Activated CD4-positive, alpha-beta T cell treated with anti-CD3 and anti-CD28 coated beads, Interleukin-2, amount 10 ng/mL, durations not matched to agents 24 days and 14 days (primary cell): ENCODE results near the gene IRF2. TPM values are rescaled to one million over a fixed set of nuclear protein-coding genes. Genes with fewer than 3 reads are reported as not detected.

Source experiments
- DNase-seq: peaks from one replicate; pipeline ENCODE4 v3.0.0; 2022
- H3K27ac Mint-ChIP-seq: one replicate; pipeline ENCODE4 v1.8.0; 2022; ENCODE audit warnings: mild to moderate bottlenecking, mixed read lengths
- H3K27me3 Mint-ChIP-seq: one replicate; pipeline ENCODE4 v1.8.0; 2022; ENCODE audit warnings: mixed read lengths
- H3K36me3 Mint-ChIP-seq: one replicate; pipeline ENCODE4 v1.8.0; 2022; ENCODE audit warnings: low read depth, mild to moderate bottlenecking, mixed read lengths
- H3K4me1 Mint-ChIP-seq: one replicate; pipeline ENCODE4 v1.8.0; 2021; ENCODE audit warnings: mixed read lengths
- H3K4me3 Mint-ChIP-seq: one replicate; pipeline ENCODE4 v1.8.0; 2022; ENCODE audit warnings: mild to moderate bottlenecking, moderate library complexity, mixed read lengths
- H3K9me3 Mint-ChIP-seq: one replicate; pipeline ENCODE4 v1.8.0; 2021; ENCODE audit warnings: mixed read lengths
- intact Hi-C: fragments of 100-400 bp; cut with micrococcal nuclease; formaldehyde crosslinking; loops from one replicate; pipeline ENCODE4 v1.15.1; 2023
- total RNA-seq: library from RNA; stranded (reverse); gene quantifications from 2 replicates; pipeline ENCODE4 v1.2.3, GENCODE V29; 2022

IRF2 gene
- total RNA-seq, 1 donor from 2014 or later: 48.7 TPM

DNA sequence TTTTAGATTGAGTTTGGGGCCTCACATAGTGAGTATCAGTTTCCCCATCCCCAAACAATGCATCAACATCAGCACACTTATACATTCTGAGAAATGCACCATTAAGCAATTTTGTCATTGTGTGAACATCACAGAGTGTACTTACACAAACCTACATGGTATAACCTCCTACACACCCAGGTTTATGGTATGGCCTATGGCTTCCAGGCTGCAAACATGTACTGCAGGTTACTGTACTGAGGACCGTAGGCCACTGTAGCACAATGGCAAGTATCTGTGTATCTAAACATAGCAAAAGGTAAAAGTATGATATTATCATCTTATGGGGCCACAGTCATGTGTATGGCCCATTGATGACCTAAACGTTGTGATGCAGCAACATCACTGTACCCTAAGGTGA lies 7.7 kb downstream of the IRF2 start:
- Mint-ChIP-seq H3K4me1 (peaks cover 47% of the 10 kb centered on the region), H3K4me3 (no peak overlapping the region), H3K9me3 (no peaks in the 10 kb centered on the region), H3K27me3 (no peaks in the 10 kb centered on the region), H3K36me3 (peaks cover 40% of the 10 kb centered on the region), H3K27ac (no peak overlapping the region)
- DNase-seq: no peak
- intact Hi-C loops: no loop called here

DNA sequence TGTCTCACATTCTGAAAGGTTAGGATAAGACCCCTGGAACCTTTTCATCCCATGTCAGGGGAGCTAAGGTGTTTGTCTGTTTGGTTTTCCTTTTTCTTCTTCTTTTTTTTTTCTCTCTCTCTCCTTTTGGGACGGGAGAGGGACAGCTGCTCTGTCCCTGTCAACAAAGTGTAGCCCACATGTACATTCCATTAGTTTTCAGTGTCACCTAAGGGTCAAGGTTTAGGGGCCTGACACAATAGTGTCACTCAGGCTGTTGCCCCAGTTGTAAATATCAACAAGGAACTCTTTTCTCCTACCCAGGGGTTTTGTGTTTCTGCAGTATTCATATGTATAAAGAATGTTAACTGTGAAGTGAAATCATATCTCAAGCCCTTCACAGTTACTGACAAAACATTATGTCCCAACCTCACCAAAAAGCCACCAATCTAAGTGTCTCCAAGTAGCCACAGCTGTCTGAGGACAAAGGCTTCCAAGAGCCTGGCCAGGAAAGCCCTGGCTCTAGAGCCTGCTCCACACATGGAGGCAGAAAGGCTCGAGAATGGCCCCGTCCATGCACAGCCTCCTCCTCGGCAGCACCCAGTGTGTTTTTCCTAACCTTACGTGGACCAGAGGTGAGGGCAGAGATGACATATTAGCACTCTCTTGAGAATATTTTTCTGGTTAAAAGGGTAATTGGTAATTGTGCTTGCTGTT lies 9.4 kb downstream of the IRF2 start:
- no peak for DNase-seq
- Mint-ChIP-seq H3K36me3 (peaks cover 42% of the 10 kb centered on the region), H3K4me3 (no peak overlapping the region), H3K4me1 (peaks cover 56% of the 10 kb centered on the region), H3K27ac (no peak overlapping the region), H3K27me3 (no peaks in the 10 kb centered on the region), H3K9me3 (no peaks in the 10 kb centered on the region)
- intact Hi-C loops: no loop called here

DNA sequence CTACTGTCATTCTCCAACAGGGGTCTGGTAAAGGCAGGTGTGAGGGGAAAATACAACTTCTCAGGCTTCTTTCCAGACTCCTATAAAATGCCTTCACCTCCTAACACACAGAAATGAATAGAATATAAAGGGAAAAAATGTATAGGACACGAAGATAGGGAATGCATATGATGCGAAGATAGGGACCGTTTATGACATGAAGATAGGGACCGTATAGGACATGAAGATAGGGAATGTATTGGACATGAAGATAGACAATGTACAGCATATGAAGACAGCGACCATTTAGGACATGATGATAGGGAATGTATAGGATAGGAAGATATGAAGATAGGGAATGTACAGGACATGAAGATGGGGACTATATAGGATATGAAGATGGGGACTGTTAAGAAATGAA lies 10.5 kb downstream of the IRF2 start:
- Mint-ChIP-seq H3K4me3 (no peak overlapping the region), H3K9me3 (no peaks in the 10 kb centered on the region), H3K27ac (no peak overlapping the region), H3K27me3 (no peaks in the 10 kb centered on the region), H3K4me1 (peaks cover 59% of the 10 kb centered on the region), H3K36me3 (peaks cover 41% of the 10 kb centered on the region)
- no peak for DNase-seq
- intact Hi-C loops: no loop called here

DNA sequence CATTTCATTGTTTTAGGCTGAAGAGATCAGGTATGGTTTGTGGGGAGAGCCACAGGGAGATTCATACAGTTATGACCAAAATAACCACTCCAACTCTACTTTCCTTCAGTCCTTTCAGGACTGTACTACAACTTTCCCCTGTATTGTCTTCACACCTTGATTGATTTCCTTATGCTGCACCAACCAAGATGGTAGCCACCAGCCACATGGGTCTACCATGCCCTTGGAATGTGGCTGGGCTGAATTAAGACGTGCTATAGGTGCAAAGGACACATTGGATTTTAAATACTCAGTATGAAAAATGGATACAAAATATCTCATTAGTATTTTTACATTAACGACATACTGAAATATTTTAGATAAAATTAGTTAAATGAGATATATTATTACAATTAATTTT lies 11.2 kb downstream of the IRF2 start:
- no peak for DNase-seq
- Mint-ChIP-seq H3K4me1 (peaks cover 63% of the 10 kb centered on the region), H3K27me3 (no peaks in the 10 kb centered on the region), H3K27ac (no peak overlapping the region), H3K4me3 (no peak overlapping the region), H3K9me3 (no peaks in the 10 kb centered on the region), H3K36me3 (peaks cover 39% of the 10 kb centered on the region)
- intact Hi-C loops: no loop called here

DNA sequence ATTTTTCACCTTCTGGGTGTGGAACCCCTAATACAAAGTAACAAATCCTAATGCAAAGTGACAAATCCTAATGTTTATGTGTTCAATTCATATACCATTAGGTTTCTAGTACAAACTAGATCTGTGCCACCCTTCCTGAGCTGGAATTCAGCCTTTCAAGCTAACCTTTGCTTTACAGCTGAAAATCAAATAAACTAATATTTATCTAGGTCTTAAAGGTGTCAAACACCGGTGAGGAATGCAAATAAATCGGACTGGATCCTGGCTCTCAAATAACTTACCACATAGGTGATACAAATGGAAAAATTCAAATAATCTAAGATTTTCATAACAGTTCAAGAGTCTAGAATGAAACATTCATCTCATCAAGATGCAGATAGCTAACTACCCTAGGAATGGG lies 11.6 kb downstream of the IRF2 start:
- H3K4me3 Mint-ChIP-seq: no peak overlapping the region
- intact Hi-C loops: no loop called here
- no peak for DNase-seq

DNA sequence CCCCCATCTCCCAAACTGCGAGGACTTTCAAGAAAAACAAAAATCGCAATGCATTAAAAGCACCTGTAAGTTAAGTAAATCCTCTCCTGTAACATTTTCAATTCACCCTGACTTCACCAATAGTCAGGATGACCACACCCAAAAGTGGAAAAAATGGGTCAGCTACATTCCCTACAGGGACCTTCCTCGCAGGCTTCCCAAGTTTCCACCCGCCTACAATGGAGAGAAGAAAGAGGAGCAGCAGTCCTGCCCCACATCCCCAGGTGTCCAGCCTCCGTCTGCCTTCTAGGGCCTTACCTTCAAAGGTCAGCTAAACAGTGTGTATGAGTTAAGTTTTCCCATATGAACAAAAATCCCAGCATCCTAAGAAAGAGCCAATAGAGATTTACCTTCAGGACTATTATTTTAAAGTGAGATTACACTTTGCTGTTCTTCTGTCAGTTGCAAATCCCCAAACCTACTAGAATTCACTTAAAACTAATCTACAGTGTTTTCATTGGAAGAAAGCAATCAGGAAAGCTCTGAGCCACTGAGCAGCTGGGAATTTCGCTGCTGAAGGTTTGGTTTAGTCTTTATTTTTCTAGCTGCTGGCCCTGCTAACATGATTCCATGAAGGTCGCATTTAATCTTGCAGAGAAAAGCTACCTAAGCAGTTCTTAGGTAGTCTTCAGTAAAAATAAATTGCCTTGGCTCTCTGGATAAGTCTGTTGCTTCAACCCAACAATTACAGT lies 12.5 kb downstream of the IRF2 start:
- no peak for DNase-seq
- Mint-ChIP-seq H3K36me3 (peaks cover 42% of the 10 kb centered on the region), H3K4me3 (no peak overlapping the region), H3K9me3 (no peaks in the 10 kb centered on the region), H3K27ac (peak overlapping the region; percentile 74), H3K4me1 (peaks cover 60% of the 10 kb centered on the region), H3K27me3 (no peaks in the 10 kb centered on the region)
- intact Hi-C loops: no loop called here

More for the DNA sequence above, 11.6 kb downstream of the IRF2 start:
- H3K9me3 Mint-ChIP-seq: no peaks in the 10 kb centered on the region
- peaks cover 64% of the 10 kb centered on the region for H3K4me1 Mint-ChIP-seq
- H3K27me3 Mint-ChIP-seq: no peaks in the 10 kb centered on the region
- no peak overlapping the region for H3K27ac Mint-ChIP-seq
- H3K36me3 Mint-ChIP-seq: peaks cover 43% of the 10 kb centered on the region

DNA sequence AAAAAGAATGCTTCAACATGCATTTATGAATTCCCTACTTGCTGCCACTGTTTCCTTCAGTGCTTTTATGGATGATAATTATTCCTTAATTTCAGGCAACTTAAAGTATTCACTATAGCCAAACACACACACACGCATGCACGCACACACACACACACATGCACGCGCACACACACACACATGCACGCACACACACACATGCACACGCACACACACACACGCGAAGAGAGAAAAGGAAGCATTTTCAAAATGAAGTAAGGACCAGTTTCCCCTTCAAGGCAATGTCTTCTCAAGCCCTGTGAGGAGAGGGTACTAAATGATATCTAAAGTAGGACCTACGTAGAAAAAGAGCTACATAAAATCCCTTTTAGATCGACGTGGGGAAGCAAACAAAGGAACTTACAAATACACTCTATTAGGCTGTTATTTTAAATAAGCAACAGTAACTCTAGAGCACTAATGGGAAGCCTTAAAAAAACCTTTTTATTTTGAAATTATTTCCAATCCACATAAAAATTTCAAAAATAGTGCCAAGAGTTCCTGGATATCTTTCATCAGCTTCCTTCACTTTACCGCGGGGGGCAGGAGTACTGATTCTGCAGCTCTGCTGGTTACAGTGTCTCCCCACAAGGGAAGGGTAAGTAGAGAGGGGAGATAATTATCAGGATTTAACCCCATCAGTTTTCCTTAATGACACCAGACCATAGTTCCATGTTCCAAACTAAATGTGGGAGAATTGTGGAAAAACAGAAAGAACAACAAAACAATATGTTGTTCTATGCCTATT lies 13.7 kb downstream of the IRF2 start:
- Mint-ChIP-seq H3K9me3 (no peaks in the 10 kb centered on the region), H3K27me3 (no peaks in the 10 kb centered on the region), H3K4me1 (peaks cover 64% of the 10 kb centered on the region), H3K4me3 (peak overlapping the region; percentile 42), H3K36me3 (peaks cover 49% of the 10 kb centered on the region), H3K27ac (no peak overlapping the region)
- intact Hi-C loops: no loop called here
- DNase-seq: no peak

DNA sequence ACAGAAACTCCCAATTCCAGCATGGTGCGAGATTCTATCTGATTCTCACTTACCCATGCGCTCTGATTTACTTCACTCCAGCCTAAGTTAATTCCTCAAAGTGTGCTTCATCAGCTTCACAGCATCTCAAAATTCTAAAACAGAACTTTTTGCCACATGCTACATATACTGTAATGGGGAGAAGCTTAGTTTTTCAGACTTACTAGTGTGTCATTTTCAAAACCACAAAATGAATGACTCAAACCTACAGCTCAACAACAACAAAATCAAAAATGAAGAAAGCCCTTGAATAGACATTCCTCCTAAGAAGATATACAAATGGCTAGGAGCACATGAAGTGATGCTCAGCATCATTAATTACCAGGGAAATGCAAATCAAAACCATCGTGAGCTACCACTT lies 14.9 kb downstream of the IRF2 start:
- H3K4me1 Mint-ChIP-seq: peaks cover 61% of the 10 kb centered on the region
- no peaks in the 10 kb centered on the region for H3K9me3 Mint-ChIP-seq
- DNase-seq: no peak
- peaks cover 44% of the 10 kb centered on the region for H3K36me3 Mint-ChIP-seq
- intact Hi-C loops: loop anchor here (1.0 to 2.0 kb wide), 3 partner anchors 13 to 195 kb away; no protein-coding TSS in a partner anchor
- H3K4me3 Mint-ChIP-seq: peak overlapping the region; percentile 46
- peak overlapping the region; percentile 87 for H3K27ac Mint-ChIP-seq
- no peaks in the 10 kb centered on the region for H3K27me3 Mint-ChIP-seq

DNA sequence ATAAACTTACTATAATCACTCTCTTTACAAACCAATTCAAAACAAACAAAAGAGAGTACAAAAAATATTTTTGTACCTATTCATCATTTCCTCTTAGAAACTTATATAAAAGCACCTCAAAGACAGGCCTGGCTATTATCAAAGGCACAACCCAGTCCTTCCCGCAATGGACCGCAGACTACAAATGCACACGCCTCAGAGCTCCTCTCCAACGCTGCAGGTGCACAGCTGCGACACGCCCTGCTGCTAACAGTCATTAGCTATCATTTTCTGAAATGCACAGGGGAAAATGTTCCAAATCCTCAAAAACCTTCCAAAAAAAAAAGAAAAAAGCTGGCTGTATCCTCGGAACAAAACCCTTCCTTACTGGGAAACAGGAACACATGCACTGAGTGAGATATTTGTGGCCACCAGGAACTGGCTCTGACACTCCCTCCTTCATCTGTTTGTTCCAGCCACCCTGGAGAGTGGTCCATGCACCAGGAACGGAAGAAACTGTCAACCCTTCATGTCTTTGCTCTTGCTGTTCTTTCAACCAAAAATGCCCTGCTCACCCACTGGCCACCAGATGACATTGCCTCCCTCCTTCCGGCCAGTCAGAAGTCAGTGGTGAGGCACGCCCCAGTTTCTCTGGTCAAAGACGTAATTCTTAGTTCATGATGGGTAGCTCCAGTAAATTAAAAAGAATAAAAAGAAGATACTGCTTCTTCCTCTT lies 16.7 kb downstream of the IRF2 start:
- peaks cover 37% of the 10 kb centered on the region for H3K36me3 Mint-ChIP-seq
- peaks cover 60% of the 10 kb centered on the region for H3K4me1 Mint-ChIP-seq
- H3K4me3 Mint-ChIP-seq: no peak overlapping the region
- no peaks in the 10 kb centered on the region for H3K27me3 Mint-ChIP-seq
- peak overlapping the region; percentile 18 for H3K27ac Mint-ChIP-seq
- DNase-seq: no peak
- no peaks in the 10 kb centered on the region for H3K9me3 Mint-ChIP-seq
- intact Hi-C loops: loop anchor here (2.0 kb wide), 2 partner anchors 37 to 193 kb away; no protein-coding TSS in a partner anchor

DNA sequence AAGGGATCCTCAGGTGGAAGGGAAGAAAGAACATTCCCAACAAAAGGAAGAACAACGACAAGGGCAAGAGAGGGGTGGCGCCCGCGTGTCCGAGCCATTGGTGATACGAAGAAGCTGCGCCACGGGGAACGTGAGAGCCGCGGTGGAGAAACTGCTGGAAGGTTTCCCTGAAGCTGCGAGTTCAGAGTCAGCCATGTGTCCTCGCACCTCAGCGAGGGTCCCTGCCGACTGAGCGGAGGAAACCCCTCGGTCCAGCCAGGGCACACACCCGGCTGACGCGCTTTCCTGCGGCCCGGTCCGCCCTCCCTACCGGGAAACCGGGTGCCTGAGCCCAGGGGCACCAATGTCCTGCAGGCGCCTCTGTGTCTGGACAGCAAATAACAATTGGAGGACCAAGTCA lies 18.0 kb downstream of the IRF2 start:
- Mint-ChIP-seq H3K27me3 (no peaks in the 10 kb centered on the region), H3K4me1 (peaks cover 58% of the 10 kb centered on the region), H3K36me3 (peaks cover 38% of the 10 kb centered on the region), H3K4me3 (no peak overlapping the region), H3K27ac (peak overlapping the region; percentile 32), H3K9me3 (no peaks in the 10 kb centered on the region)
- no peak for DNase-seq
- intact Hi-C loops: no loop called here

DNA sequence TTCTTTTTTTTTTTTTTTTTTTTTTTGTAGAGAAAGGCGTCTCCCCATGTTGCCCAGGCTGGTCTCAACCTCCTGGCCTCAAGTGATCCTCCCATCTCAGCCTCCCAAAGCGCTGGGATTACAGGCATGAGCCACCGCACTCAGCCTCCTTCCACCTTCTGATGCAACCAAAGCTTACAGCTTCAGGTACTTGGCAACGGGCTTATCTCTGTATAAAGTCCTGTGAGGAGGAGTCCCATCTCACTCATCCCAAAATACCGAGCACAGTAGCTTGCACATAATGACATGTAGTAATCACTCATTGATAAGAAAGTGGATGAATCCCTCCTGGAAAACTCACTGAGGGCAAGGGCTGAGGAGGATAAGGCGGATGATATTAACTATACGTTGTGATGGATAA lies 19.1 kb downstream of the IRF2 start:
- no peak overlapping the region for H3K27ac Mint-ChIP-seq
- peaks cover 36% of the 10 kb centered on the region for H3K36me3 Mint-ChIP-seq
- no peak for DNase-seq
- no peak overlapping the region for H3K4me3 Mint-ChIP-seq
- intact Hi-C loops: no loop called here
- H3K27me3 Mint-ChIP-seq: no peaks in the 10 kb centered on the region
- peaks cover 54% of the 10 kb centered on the region for H3K4me1 Mint-ChIP-seq
- no peaks in the 10 kb centered on the region for H3K9me3 Mint-ChIP-seq

DNA sequence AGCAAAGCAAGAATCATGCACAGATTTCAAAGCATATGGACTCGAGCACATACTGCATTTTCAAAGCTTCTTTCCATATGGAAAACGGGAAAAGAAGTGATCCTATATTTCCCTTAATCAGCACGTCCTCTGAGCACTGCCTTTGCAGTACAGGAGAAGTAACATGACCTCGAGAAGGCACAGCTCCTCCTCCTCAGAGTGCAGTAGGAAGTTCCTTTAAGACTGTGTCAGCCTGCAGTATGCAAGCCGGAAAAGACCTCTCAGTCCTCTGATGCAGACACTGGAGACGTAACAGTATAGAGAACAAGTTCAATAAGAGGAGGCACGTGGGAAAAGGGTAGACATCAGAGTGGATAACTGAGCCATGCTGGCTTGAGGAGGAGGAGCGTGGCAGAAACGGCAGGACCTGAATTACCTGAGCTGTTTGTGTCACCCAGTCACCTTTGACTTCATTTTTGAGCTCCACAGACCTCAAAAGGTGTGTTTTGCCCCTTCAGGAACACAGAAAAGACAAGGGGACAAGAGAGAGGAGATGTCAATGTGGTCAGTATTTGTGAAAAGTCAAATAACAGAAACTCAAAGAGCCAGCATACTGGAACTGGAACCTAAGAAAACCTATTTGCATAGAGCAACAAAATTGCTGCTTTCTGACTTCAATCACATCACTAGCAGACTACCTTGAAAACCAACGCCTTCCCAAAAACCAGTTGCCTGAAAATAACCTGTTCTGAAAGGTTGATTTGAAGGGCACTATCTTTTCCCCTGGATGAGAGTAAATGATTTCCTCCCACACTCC lies 20.8 kb downstream of the IRF2 start:
- peak overlapping the region; percentile 73 for H3K4me3 Mint-ChIP-seq
- intact Hi-C loops: no loop called here
- H3K36me3 Mint-ChIP-seq: peaks cover 42% of the 10 kb centered on the region
- H3K27ac Mint-ChIP-seq: peak overlapping the region; percentile 86
- H3K9me3 Mint-ChIP-seq: no peaks in the 10 kb centered on the region
- DNase-seq: peak; percentile 84
- peaks cover 52% of the 10 kb centered on the region for H3K4me1 Mint-ChIP-seq
- no peaks in the 10 kb centered on the region for H3K27me3 Mint-ChIP-seq

DNA sequence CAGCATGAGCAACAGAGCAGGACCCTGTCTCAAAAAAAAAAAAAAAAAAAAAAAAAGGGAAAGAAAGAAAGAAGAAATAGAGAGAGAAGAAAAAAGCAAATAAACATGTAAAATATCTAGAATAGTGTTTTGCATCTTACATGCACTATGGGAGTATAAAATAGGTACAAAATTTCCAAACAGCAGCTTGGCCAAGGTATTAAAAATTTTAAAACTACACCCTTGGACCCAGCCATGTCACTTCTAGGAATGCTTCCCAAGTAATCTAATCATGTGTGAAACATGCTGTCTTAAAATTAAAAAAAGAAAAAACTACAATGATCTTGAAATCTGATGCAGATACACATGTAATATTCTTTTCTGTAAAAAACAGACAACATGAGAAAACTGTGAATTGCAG lies 21.6 kb downstream of the IRF2 start:
- H3K4me3 Mint-ChIP-seq: no peak overlapping the region
- intact Hi-C loops: no loop called here
- H3K9me3 Mint-ChIP-seq: no peaks in the 10 kb centered on the region
- H3K4me1 Mint-ChIP-seq: peaks cover 52% of the 10 kb centered on the region
- DNase-seq: no peak
- H3K27ac Mint-ChIP-seq: no peak overlapping the region
- peaks cover 39% of the 10 kb centered on the region for H3K36me3 Mint-ChIP-seq
- H3K27me3 Mint-ChIP-seq: no peaks in the 10 kb centered on the region
